Epidermal melanocyte (primary cell): ENCODE measurements around the gene HS3ST5.
"Not testable (repeated sequence)": the region's sequence is repeated elsewhere in the genome, so short reads cannot be mapped to it uniquely, and the experiment has no call there.

ENCODE experiments used
- DNase-seq: peaks from one replicate; pipeline ENCODE4 v3.0.0; 2011; ENCODE audit warnings: low spot score; ENCODE audit not compliant: insufficient read length

The HS3ST5 gene

GRCh38 chr6:114280239-114280982, 62.4 kb downstream of the HS3ST5 start:
- DNase-seq: no peak

GRCh38 chr6:114277220-114277619, 65.6 kb downstream of the HS3ST5 start:
- no peak for DNase-seq

- no peak for DNase-seq
Measured at GRCh38 chr6:114276783-114277182, 66.0 kb downstream of the HS3ST5 start.

GRCh38 chr6:114274836-114275235, 68.0 kb downstream of the HS3ST5 start:
- DNase-seq: no peak

GRCh38 chr6:114272582-114272981, 70.2 kb downstream of the HS3ST5 start:
- no peak for DNase-seq

- no peak for DNase-seq
Measured at GRCh38 chr6:114271405-114271804, 71.4 kb downstream of the HS3ST5 start.

- no peak for DNase-seq
Measured at GRCh38 chr6:114267897-114268296, 74.9 kb downstream of the HS3ST5 start.

GRCh38 chr6:114260810-114261209, 82.0 kb downstream of the HS3ST5 start:
- no peak for DNase-seq

- no peak for DNase-seq
Measured at GRCh38 chr6:114258376-114258775, 84.4 kb downstream of the HS3ST5 start.

- no peak for DNase-seq
Measured at GRCh38 chr6:114253431-114253830, 89.4 kb downstream of the HS3ST5 start.

- DNase-seq: no peak
Measured at GRCh38 chr6:114249522-114249921, 93.3 kb downstream of the HS3ST5 start.

- DNase-seq: no peak
Measured at GRCh38 chr6:114247101-114247500, 95.7 kb downstream of the HS3ST5 start.

GRCh38 chr6:114240796-114241195, 102.0 kb downstream of the HS3ST5 start:
- no peak for DNase-seq

GRCh38 chr6:114228675-114229074, 114.1 kb downstream of the HS3ST5 start:
- no peak for DNase-seq

- no peak for DNase-seq
Measured at GRCh38 chr6:114227944-114228468, 114.8 kb downstream of the HS3ST5 start.

- DNase-seq: no peak
Measured at GRCh38 chr6:114220241-114220640, 122.6 kb downstream of the HS3ST5 start.

- DNase-seq: no peak
Measured at GRCh38 chr6:114218437-114219340, 124.1 kb downstream of the HS3ST5 start.

- not testable (repeated sequence) for DNase-seq
Measured at GRCh38 chr6:114217996-114218395, 124.8 kb downstream of the HS3ST5 start.

GRCh38 chr6:114216789-114217467, 125.9 kb downstream of the HS3ST5 start:
- DNase-seq: no peak

GRCh38 chr6:114210467-114210866, 132.4 kb downstream of the HS3ST5 start:
- DNase-seq: no peak

- DNase-seq: no peak
Measured at GRCh38 chr6:114203460-114203859, 139.4 kb downstream of the HS3ST5 start.

GRCh38 chr6:114202389-114202788, 140.4 kb downstream of the HS3ST5 start:
- no peak for DNase-seq
